ENCODE results near the gene ELAVL4.
"Not testable (repeated sequence)": the region's sequence is repeated elsewhere in the genome, so short reads cannot be mapped to it uniquely, and the experiment has no call there.

The ELAVL4 gene

GRCh38 chr1:50156241-50157010, 47.7 kb downstream of the ELAVL4 start:
- no peak overlapping the region for H3K4me3 ChIP-seq (ENCODE audit: low read length)
- TF ChIP-seq CTCF (conservative IDR thresholded peaks at IDR 0.05; ENCODE audit: low read depth, low read length), result no peak
- DNase-seq (ENCODE audit: low read depth), result no peak

- no peak for DNase-seq (ENCODE audit: low read depth)
- no peak for TF ChIP-seq CTCF (conservative IDR thresholded peaks at IDR 0.05; ENCODE audit: low read depth, low read length)
- H3K4me3 ChIP-seq (ENCODE audit: low read length), result no peak overlapping the region
These were observed 48.7 kb downstream of the ELAVL4 start for GRCh38 chr1:50157306-50157941.

- DNase-seq (ENCODE audit: low read depth), result no peak
- no peak for TF ChIP-seq CTCF (conservative IDR thresholded peaks at IDR 0.05; ENCODE audit: low read depth, low read length)
- no peak overlapping the region for H3K4me3 ChIP-seq (ENCODE audit: low read length)
These were observed 49.7 kb downstream of the ELAVL4 start for GRCh38 chr1:50158421-50158820.

- no peak overlapping the region for H3K4me3 ChIP-seq (ENCODE audit: low read length)
- no peak for TF ChIP-seq CTCF (conservative IDR thresholded peaks at IDR 0.05; ENCODE audit: low read depth, low read length)
- no peak for DNase-seq (ENCODE audit: low read depth)
These were observed 55.0 kb downstream of the ELAVL4 start for GRCh38 chr1:50163680-50164079.

GRCh38 chr1:50166351-50166750, 57.6 kb downstream of the ELAVL4 start:
- not testable (repeated sequence) for DNase-seq (ENCODE audit: low read depth); H3K4me3 ChIP-seq (ENCODE audit: low read length)

DNA sequence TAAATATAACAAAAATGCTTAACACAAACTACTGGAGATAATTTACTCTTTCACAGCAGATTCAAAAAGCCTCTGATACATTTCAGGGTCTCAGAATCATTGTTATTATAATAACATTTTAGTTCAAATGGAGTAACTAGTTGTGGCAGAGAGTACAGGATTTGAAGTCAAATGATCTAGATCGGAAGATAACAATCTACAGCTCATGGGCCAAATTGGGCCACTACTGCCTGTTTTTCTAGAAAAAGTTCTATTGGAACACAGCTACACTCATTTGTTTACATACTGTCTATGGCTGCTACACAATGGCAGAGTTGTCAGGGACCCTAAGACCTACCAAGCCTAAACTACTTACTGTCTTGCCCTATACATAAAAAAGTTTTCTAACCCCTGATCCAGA, 63.6 kb downstream of the ELAVL4 start:
- no peak overlapping the region for H3K4me3 ChIP-seq (ENCODE audit: low read length)
- no peak for DNase-seq (ENCODE audit: low read depth)
- no peak for TF ChIP-seq CTCF (conservative IDR thresholded peaks at IDR 0.05; ENCODE audit: low read depth, low read length)

- no peak overlapping the region for H3K4me3 ChIP-seq (ENCODE audit: low read length)
- no peak for DNase-seq (ENCODE audit: low read depth)
- TF ChIP-seq CTCF (conservative IDR thresholded peaks at IDR 0.05; ENCODE audit: low read depth, low read length), result no peak
These were observed 65.4 kb downstream of the ELAVL4 start for GRCh38 chr1:50174101-50174500.

Measured in retinal pigment epithelial cell (primary cell).